Stimulated activated CD4-positive, alpha-beta T cell treated with anti-CD3 and anti-CD28 coated beads, Interleukin-12 subunit alpha, Interleukin-12 subunit beta, amount 100 ng/mL, for 4 hours (primary cell): Measurements from ENCODE around the gene GPRC5B.

Source experiments
- DNase-seq: peaks from one replicate; pipeline ENCODE4 v3.0.0-alpha.2; 2020

GPRC5B gene

GRCh38 chr16:19884611-19885450 is at the start of gene GPRC5B:
GPRC5B (minus strand) TSS chr16:19884848; CDS start chr16:19872845, 12,003 bp downstream.
- DNase-seq: peak; percentile 40

GRCh38 chr16:19933740-19934139 is 49.1 kb upstream of the GPRC5B start:
- no peak for DNase-seq

GRCh38 chr16:19929062-19929511 is 44.4 kb upstream of the GPRC5B start:
- no peak for DNase-seq

GRCh38 chr16:19928432-19928831 is 43.8 kb upstream of the GPRC5B start:
- no peak for DNase-seq

- no peak for DNase-seq
These were observed 42.1 kb upstream of the GPRC5B start for GRCh38 chr16:19926449-19927390.

GRCh38 chr16:19923396-19923795 is 38.7 kb upstream of the GPRC5B start:
- DNase-seq: no peak

- no peak for DNase-seq
These were observed 34.5 kb upstream of the GPRC5B start for GRCh38 chr16:19919142-19919541.

- no peak for DNase-seq
These were observed 31.4 kb upstream of the GPRC5B start for GRCh38 chr16:19916064-19916463.

- no peak for DNase-seq
These were observed 30.2 kb upstream of the GPRC5B start for GRCh38 chr16:19914877-19915276.

GRCh38 chr16:19913340-19913645 is 28.6 kb upstream of the GPRC5B start:
- no peak for DNase-seq

GRCh38 chr16:19912455-19913339 is 28.0 kb upstream of the GPRC5B start:
- DNase-seq: no peak

- no peak for DNase-seq
These were observed 27.3 kb upstream of the GPRC5B start for GRCh38 chr16:19911747-19912454.

GRCh38 chr16:19911204-19911603 is 26.6 kb upstream of the GPRC5B start:
- no peak for DNase-seq

GRCh38 chr16:19909750-19910322 is 25.2 kb upstream of the GPRC5B start:
- no peak for DNase-seq

- DNase-seq: no peak
These were observed 24.3 kb upstream of the GPRC5B start for GRCh38 chr16:19908921-19909320.

- peak; percentile 62 for DNase-seq
These were observed 22.7 kb upstream of the GPRC5B start for GRCh38 chr16:19907161-19907992.

- no peak for DNase-seq
These were observed 16.5 kb upstream of the GPRC5B start for GRCh38 chr16:19901164-19901563.

GRCh38 chr16:19899605-19899955 is 14.9 kb upstream of the GPRC5B start:
- DNase-seq: no peak

- DNase-seq: peak; percentile 12
These were observed 14.4 kb upstream of the GPRC5B start for GRCh38 chr16:19898924-19899604.

GRCh38 chr16:19898166-19898565 is 13.5 kb upstream of the GPRC5B start:
- no peak for DNase-seq
